NCI-H774 (cell line): ENCODE measurements around the gene BPIFA1.

ENCODE experiments used
- DNase-seq: peaks from one replicate; lab custom pipeline; 2025; lab: John Stamatoyannopoulos, UW

BPIFA1 gene

DNA sequence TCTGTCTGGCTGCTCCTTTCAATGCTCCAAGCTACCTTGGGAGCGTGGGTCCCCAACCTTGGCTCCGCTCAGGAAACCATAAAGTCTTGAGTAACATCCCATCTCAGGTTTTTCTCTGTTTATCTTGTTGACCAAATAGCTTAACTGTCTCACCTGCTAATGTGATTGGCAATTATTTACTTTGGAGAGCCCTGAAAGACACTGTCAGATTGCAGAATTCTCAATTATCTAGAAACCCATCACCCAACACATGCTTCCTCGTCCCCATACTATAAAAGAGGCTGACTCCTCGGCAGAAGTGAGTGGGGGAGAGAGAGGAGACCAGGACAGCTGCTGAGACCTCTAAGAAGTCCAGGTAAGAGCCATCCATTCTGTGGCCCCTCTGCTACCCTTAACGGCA is at the start of gene BPIFA1:
Gene BPIFA1 (plus strand): TSS at position 301 of the 400 bp plus-strand sequence. CDS start 1,716 bp downstream, outside the sequence.
- DNase-seq, result no peak

DNA sequence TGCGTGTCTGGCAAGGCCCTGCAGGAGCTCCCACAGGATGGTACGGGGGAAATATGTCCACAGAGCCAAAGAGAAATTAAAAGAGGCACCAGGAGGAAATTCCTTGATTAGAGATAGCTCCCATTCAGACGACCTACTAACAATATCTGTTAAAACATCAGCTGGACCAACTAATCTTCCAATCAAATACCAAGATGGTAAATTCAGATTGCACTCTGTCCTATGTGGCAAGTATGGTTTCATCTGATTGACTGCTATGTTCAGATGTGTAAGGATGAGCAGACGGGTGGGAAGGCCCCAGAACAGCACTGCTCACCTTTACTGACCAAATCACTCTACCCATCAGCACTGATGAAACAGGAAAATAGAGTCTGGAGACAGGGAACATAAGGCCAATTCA is 48.3 kb upstream of the BPIFA1 start:
- no peak for DNase-seq

DNA sequence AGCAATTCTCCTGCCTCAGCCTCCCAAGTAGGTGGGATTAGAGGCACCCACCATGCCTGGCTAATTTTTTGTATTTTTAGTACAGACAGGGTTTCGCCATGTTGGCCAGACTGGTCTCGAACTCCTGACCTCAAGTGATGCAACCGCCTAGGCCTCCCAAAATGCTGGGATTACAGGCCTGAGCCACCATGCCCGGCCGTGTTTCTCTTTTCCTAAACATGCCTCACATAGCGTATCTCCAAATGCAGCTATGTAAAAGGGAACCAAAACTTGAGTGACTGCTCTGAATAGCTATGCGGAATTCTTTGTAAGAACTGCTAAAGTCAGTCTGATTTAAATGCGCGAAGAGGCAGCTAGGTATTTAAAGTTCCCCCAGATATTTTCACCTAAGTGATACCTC is 47.4 kb upstream of the BPIFA1 start:
- DNase-seq, result no peak

DNA sequence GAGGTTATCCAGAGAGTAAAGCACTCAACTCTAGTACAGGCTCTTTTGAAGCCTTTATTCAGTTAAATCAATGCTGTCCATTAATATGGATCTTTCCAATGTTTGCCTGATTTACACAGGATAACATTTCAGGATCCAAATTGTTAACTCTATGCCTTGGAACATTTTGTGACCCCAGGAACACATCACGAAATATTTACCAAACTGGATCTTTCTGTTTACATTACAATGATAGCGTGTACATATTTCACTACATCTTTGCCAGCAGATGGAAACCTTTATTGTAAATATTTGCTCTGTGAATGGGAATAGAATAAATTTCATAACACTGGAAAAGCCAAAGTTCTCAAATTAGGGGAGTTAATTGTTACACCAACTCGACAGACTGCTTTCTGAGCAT is 44.3 kb upstream of the BPIFA1 start:
- no peak for DNase-seq

DNA sequence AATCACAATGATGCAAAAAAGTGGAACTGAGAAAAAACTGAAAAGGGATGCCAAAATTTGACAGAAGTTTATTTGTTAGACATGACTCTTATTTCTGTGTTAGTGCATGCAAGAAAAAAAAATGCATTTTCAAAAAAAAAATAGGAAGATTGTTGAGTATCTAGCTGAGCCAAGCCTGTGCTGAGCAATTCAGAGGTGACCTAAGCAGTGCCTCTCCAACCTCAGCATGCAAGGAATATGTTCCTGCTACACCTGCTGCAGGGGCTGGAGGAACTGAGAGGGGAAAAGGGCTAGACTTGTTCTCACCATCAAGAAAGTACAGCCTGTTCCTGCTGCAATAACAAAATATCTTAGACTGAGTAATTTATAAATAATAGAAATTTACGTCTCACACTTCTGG is 43.8 kb upstream of the BPIFA1 start:
- DNase-seq, result no peak

DNA sequence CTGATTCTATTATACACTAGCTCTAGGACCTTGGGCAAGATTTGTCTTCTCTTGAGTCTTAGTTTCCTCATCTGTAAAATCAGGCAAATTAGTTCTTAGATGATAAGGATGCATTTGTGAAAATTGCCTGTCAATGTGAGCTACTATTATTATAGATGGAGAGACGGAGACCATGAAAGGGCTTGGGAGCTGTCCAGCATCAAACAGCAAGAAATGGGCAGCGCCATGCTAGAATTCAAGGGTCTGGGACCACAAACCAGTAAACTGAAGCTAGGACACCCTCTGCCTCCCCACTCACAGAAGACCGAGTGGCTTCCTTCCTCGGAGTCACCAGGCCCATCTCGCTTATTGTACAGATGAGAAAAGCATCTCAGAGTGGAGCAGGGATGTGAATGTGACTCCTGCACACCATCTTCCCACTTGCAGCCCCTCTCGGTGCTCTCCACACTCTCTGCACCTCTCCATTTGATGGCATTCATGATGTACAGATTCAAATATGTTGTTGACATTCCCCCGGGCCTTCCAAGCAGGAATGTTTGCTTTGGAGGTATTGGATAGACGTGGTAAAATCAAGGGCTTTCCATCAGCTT is 42.8 kb upstream of the BPIFA1 start:
- no peak for DNase-seq

DNA sequence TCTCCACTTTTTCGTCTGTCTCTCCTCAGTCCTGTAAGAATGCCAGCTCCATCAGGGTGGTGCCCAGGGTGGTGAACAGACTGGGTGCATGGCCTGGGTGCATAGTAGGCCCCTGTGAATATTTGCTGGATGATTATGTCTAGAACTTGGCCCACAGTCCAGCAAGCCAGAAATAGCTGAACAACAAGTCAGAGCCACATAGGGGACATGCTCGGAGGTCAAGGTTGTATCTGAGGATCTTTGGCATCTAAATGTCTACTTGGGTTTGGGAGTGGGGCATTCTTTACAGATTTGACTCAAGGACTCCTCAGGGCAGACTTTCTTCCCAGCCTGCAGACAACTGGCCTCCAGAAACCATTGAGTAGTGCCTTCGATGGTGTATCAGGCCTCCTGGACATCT is 36.8 kb upstream of the BPIFA1 start:
- no peak for DNase-seq

DNA sequence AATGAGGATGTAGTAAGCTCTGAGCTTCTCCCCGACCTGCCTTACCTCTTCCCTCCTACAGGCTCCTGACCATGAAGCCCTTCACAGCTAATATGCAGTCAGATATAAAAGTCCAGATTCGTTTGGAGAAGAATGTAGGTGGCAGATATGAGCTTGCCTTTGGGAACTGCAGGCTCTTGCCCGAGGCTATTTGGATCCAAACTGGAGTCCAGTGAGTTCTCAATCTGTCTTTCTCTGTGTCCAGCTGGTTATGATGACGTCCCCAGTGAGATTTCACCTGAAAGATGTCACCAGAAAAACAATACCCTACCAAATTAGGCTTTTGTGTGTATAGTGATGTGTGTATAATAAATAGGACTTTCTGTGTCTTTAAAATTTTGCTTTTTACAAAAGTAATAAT is 33.3 kb upstream of the BPIFA1 start:
- DNase-seq, result no peak

DNA sequence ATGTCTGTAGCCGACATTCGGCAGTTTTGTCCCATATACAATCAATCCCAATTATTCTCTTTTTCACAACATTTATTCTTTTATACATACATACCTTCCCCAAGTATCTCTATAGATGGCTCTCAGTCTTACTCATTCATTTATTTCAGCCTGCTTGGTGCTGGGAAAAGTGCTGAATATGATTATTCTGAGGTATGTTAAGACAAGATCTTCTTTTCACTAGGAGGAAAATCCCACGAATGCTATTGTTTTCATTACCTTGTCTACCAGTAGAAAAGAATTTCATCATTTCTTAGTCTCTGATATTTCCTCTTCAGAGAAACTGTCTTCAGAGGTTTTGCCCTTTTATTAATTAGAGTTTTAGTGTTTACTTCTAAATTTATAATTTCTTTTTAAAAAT is 32.4 kb upstream of the BPIFA1 start:
- no peak for DNase-seq

DNA sequence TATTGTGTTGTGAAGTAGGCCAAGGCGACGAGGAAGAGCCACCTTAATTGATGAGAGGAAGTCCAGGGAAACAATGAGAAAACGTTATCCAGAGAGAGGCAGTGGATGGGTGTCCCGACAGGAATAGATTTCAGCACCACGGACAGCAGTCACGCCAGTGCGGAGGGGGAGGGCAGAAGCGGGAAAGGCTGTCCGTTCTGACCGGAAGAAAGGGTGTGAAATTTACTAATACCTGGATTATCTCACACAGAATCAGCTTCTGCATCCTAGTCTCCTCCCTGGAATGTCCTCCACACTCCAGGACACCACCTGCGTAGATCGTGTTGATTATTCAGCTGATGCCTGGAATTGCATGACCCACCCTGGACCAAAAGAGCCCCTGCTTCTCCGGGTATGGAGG is 26.0 kb upstream of the BPIFA1 start:
- no peak for DNase-seq

DNA sequence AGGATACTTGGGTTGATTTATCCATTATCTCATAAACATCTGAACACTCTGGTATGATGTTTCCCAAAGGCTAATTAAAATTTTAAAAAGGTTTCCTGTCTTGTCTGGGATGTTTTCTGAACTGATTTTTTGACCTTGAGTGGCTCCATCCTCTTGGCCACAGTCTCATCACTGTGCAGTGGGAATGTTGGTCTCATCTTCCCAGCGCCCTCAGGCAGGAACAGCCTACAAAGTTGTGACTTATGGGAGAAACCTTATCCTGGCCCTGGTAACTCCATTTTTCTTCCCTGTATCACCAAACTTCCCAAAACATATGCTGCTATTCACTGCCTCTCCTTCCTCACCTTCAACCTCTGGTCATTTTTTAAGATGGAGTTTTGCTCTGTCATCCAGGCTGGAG is 25.4 kb upstream of the BPIFA1 start:
- no peak for DNase-seq

DNA sequence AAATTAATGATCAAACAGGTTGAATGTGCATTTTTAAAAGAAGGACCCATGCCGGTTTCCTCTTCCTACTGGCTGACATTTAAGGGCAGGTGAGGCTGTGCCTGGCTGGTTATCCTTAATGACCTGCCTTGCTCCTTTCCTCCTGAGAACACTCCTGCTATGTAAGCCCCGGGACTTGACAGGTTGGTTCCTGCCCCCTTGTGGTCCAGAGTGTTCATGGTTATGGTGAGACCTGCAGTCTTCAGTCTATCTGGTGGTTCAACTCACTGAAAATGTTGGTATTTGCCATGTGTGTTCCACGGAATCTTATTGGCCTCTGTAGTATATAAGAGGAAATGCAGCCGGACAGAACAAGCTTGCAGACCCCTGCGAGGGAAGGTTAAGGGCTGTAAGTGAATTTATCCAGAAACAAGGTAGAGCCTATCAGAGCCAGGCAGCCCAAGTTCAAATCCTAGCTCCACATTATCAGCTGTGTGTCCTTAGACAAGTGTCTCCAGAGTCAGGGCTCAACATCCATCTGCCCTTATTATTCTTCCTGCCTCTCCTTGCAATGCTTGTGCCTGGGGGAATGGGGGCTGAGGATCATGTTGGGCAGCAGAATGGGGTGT is 23.9 kb upstream of the BPIFA1 start:
- peak; percentile 89 for DNase-seq

DNA sequence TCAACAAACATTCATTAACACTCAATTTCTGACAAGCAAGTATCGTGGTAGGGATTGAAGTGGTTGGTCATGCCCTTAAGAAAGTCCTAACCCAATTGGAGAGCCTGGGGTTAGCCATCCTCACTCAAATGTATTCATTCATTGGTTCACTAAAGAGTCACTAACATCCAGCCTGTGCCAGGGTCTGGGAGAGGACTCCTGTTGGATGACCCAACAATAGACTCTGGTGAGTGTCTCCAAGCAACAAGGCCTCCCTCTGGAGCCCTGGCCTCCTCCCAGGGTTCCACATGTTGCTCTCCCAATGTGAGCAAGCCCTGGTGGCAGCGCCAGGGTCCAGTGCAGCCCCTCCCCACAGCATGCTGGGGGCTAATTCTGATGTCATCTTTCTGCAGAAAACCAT is 18.7 kb upstream of the BPIFA1 start, which contains the start of gene BPIFA3:
Gene BPIFA3 (plus strand): TSS at position 301 of the 400 bp plus-strand sequence. CDS start 185 bp downstream, outside the sequence.
- no peak for DNase-seq

DNA sequence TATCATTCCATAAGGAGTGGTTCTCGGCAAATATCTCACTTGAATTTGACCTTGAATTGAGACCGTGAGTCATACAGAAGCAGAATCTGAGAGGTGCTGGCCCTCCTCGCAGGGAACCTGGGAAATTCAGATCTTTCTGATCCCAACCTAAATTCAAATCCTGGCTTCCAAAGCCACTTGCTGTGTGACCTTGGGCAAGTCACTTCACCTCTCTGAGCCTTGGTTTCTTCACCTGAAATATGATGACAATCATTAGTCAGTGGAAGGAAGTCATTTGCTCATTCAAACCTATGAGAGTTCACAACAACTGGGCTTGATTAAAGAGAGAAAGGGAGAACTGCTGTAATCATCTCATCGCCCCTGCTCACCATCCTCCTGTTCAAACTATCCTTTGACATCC is 11.4 kb upstream of the BPIFA1 start:
- DNase-seq, result no peak

DNA sequence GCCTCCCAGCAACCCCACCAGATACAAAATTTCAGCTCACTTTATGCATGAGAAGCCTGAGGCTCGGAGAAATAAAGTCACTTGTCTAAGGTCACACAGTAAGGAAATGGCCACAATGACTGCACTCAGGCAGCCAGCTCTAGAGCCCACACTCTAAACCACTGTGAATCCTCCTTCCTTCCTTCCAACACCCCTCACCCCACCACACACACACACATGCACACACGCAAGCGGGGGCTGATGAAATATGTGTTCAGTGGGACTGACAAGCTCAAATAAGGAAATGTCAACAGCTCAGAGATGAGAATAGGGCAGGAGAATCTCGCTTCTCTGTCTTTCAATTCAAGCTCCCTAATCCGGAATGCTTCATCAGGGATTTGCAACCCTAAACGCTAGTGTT is 6.0 kb upstream of the BPIFA1 start:
- no peak for DNase-seq

DNA sequence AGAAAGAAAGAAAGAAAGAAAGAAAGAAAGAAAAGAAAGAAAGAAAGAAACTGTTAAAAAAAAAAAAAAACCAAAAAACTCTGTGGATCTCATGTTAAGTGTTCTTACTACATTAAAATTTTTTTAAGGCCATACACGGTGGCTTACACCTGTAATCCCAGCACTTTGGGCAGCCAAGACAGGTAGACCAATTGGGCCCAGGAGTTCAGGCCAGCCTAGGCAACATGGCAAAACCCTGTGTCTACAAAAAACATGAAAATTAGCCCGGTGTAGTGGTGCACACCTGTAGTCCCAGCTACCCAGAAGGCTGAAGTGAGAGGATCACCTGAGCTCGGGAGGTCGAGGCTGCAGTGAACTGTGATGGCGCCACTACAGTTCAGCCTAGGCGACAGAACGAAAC is 4.6 kb upstream of the BPIFA1 start:
- DNase-seq, result no peak

DNA sequence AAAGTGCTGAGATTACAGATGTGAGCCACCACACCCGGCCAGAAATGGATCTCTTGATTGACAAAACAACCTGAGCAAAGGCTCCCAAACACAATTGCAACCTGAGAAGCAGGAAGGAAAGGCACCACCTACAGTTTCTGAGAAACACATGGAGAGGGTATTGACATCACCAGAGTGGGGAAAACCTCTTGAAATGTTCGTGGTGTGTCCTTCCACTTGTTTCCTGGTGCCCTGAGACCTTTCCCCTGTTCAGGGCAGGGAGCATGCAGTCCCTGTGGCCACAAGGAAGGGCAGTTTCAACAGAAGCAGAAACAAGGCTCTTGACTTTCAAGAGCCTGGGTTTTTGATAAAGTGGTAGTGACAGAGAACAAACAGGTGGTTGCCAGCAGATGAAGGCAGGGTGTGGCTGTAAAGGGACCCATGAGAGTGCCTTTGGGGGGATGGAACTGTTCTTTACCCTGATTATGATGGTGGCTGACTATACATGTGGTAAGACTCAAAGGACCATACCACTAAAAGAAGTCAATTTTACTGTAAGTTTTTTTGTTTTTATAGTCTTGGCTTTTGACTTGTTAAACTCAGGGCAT is 3.2 kb upstream of the BPIFA1 start:
- no peak for DNase-seq

DNA sequence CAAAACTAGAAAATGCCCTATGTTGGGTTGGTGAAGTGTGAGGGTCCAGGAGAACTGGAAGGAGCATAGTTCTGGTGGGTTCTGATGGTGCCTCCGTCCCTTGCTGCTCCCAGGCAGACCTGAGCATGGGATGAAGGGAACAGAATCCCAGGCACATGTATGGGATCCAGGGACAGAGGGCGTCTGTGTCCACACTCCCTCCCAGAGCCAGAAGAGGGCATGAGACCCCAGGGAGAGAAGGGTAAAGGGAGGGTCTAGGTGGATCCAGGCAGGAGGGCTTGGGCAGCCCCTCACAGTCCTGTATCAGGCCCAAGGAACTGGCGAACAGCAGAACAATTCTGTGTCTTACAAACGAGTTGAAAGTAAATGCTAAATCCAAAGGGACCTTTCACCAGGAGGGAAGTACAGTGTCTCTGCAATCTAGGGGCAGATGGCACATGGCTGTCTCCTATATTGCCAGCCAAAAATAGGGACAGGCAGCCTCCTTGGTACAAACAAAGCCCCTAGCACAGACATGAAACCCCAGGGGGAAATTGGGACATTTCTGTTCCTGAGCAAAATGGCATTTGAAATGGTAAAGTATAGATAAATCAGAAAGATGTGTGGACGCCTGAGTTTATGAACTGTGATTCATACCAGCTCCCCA is 2.5 kb upstream of the BPIFA1 start:
- DNase-seq, result no peak

DNA sequence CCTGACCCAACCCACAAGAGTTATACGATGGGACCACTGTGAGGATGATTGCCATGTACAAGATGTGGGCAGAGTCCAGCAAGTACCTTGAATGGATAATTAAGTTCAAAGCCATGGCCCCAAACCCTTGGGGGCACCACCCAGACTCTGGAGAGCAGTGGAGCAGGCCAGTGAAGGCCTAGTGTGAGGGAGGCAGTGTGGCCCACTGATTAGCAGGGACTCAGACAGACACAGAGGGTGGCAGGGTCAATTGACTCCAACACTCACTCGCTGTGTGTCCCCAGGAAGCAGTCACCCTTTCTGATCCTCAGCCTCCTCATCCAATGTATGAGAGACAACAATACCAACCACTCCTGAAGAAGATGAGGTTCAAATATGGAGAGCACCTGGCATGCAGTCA is 1.7 kb upstream of the BPIFA1 start:
- no peak for DNase-seq

DNA sequence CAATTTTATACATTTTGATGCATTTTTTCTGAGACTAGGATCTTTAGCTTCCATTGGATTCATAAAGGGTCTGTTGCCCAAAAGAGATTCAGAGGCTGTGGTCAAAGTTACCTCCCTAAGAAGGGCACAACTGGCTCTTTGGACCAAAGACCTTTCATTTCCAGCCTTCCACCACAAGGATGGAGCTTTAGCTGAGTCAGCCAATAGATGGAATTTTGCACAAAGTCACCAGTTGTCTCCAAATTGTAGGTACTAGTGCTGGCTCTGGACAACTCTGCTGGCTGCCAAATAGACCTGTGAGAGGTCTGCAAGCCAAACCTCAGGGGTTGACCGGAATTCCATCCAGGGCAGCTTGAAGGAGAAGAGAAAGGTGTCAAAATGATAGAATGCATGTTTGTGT is 555 bp downstream of the BPIFA1 start:
- no peak for DNase-seq

DNA sequence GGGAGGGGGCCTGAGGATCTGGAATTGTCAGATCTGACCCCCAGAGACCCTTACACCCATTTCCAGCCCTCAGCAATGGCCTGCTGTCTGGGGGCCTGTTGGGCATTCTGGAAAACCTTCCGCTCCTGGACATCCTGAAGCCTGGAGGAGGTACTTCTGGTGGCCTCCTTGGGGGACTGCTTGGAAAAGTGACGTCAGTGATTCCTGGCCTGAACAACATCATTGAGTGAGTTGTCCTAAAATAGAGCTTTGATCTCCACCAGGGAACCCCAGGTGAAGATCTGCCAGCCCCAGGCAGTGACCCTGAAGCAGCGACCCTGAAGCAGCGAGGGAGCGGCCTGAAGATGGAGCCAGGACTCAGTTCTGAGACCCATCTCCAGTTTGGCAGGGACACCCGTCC is 2.2 kb downstream of the BPIFA1 start:
- no peak for DNase-seq

DNA sequence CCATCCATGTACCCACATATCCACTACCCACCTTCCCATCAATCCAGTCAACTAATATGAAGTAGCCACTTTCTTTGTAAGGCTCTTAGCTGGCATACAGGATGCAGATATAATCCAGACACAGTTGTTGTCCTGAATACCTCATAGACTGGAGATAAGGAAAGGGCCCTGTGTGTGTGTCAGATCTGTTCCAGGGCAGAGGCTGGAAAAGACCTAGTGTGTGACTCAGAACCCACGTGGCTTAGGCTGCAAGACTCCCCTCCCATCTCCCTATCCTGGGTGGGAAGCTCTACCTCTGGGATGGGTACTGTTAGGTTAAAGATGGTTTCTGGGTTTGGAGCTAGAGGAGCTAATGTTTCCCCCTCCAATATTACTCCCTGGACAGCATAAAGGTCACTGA is 3.6 kb downstream of the BPIFA1 start:
- DNase-seq, result no peak

DNA sequence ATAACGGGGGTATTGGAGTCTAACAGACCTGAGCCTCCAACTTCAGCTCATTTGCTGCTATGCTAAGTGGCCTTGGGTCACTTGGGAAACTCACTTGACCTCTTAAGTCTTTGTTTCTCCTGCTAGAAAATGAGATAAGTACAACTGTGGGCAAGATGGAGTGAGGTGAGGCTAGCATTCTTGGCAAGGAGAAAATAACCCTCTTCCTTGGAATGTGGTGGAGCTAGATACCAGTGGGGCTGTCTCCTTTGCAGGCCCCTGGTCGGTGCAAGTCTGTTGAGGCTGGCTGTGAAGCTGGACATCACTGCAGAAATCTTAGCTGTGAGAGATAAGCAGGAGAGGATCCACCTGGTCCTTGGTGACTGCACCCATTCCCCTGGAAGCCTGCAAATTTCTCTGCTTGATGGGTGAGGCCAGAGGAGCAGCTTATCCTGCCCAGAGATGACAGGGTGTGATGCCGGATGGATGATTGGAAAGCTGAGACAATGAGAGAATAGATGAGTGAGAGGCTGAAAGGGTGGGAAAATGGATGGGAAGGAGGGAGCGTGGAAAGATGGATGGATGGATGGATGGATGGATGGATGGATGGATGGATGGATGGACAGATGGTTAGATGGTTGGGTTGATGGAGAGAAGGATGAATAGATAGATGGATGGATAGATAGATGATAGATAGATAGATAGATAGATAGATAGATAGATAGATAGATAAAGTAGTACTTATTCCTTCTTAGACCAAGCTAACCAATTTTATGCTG is 4.4 kb downstream of the BPIFA1 start:
- no peak for DNase-seq
